GM19023 (cell line): ENCODE measurements around the gene ADAMTS17.

Source experiments
- ATAC-seq: cut with Tn5 transposase; IDR thresholded peaks from one replicate; pipeline ENCODE4 v1.9.1; 2021; ENCODE audit warnings: mild to moderate bottlenecking, moderate library complexity; ENCODE audit not compliant: unreplicated experiment

ADAMTS17 gene

GRCh38 chr15:100227781-100228180 is 114.0 kb downstream of the ADAMTS17 start:
- ATAC-seq: no peak

- no peak for ATAC-seq
Measured at GRCh38 chr15:100226107-100226506, 115.7 kb downstream of the ADAMTS17 start.

- no peak for ATAC-seq
Measured at GRCh38 chr15:100224206-100225185, 117.3 kb downstream of the ADAMTS17 start.

- no peak for ATAC-seq
Measured at GRCh38 chr15:100222349-100222715, 119.4 kb downstream of the ADAMTS17 start.

- no peak for ATAC-seq
Measured at GRCh38 chr15:100221471-100222348, 120.1 kb downstream of the ADAMTS17 start.

GRCh38 chr15:100220058-100220768 is 121.6 kb downstream of the ADAMTS17 start:
- ATAC-seq: no peak

GRCh38 chr15:100218434-100218833 is 123.3 kb downstream of the ADAMTS17 start:
- ATAC-seq: no peak

GRCh38 chr15:100216182-100216581 is 125.6 kb downstream of the ADAMTS17 start:
- no peak for ATAC-seq

GRCh38 chr15:100215843-100216169 is 126.0 kb downstream of the ADAMTS17 start:
- ATAC-seq: no peak

- no peak for ATAC-seq
Measured at GRCh38 chr15:100215031-100215842, 126.5 kb downstream of the ADAMTS17 start.

- no peak for ATAC-seq
Measured at GRCh38 chr15:100211855-100212850, 129.6 kb downstream of the ADAMTS17 start.

- ATAC-seq: no peak
Measured at GRCh38 chr15:100210338-100210737, 131.4 kb downstream of the ADAMTS17 start.

GRCh38 chr15:100208921-100209603 is 132.7 kb downstream of the ADAMTS17 start:
- ATAC-seq: no peak

- no peak for ATAC-seq
Measured at GRCh38 chr15:100207053-100207452, 134.7 kb downstream of the ADAMTS17 start.

GRCh38 chr15:100206643-100207042 is 135.1 kb downstream of the ADAMTS17 start:
- no peak for ATAC-seq

- no peak for ATAC-seq
Measured at GRCh38 chr15:100205549-100206295, 136.1 kb downstream of the ADAMTS17 start.

- no peak for ATAC-seq
Measured at GRCh38 chr15:100204771-100205170, 137.0 kb downstream of the ADAMTS17 start.

- ATAC-seq: no peak
Measured at GRCh38 chr15:100204211-100204610, 137.6 kb downstream of the ADAMTS17 start.
